Endothelial cell (in vitro differentiated cells): ENCODE data around the gene SMIM44. TPM values are rescaled to one million over a fixed set of nuclear protein-coding genes. Genes with fewer than 3 reads are reported as not detected.
A peak's percentile ranks its signal among the peaks of the same experiment; 100 is the strongest.

Experiments
- DNase-seq: peaks from one replicate; pipeline ENCODE4 v3.0.0; 2021; ENCODE audit warnings: low spot score
- H3K27ac Mint-ChIP-seq: one replicate; pipeline ENCODE4 v1.8.0; 2021; ENCODE audit warnings: mixed read lengths, inconsistent platforms; ENCODE audit not compliant: unreplicated experiment
- H3K27me3 Mint-ChIP-seq: one replicate; pipeline ENCODE4 v1.8.0; 2021; ENCODE audit warnings: mild to moderate bottlenecking, moderate library complexity, mixed read lengths, inconsistent platforms; ENCODE audit not compliant: unreplicated experiment
- H3K36me3 Mint-ChIP-seq: one replicate; pipeline ENCODE4 v1.8.0; 2021; ENCODE audit warnings: mild to moderate bottlenecking, low read depth, mixed read lengths, inconsistent platforms; ENCODE audit not compliant: unreplicated experiment
- H3K4me1 Mint-ChIP-seq: one replicate; pipeline ENCODE4 v1.8.0; 2021; ENCODE audit warnings: mild to moderate bottlenecking, mixed read lengths, inconsistent platforms; ENCODE audit not compliant: unreplicated experiment
- H3K4me3 Mint-ChIP-seq: one replicate; pipeline ENCODE4 v1.8.0; 2021; ENCODE audit warnings: mild to moderate bottlenecking, mixed read lengths, inconsistent platforms; ENCODE audit not compliant: unreplicated experiment
- H3K9me3 Mint-ChIP-seq: one replicate; pipeline ENCODE4 v1.8.0; 2021; ENCODE audit warnings: mixed read lengths, inconsistent platforms; ENCODE audit not compliant: unreplicated experiment
- total RNA-seq: library from RNA; stranded (reverse); fragmentation: NEBNext Ultra II Directional; extraction: Animal tissue kit (Norgen Biotek cat#: 25700); gene quantifications from one replicate; pipeline ENCODE4 v1.2.1, GENCODE V29; 2021; ENCODE audit not compliant: unreplicated experiment
- TF ChIP-seq, protein P1 (sequence below): fragments of 200-600 bp; sonication (generic); IDR thresholded peaks from one replicate; pipeline ENCODE4 v1.5.0; 2021; ENCODE audit warnings: antibody characterized with exemption; ENCODE audit not compliant: unreplicated experiment

SMIM44 gene
- total RNA-seq, 1 donor from 2014 or later: not detected

DNA sequence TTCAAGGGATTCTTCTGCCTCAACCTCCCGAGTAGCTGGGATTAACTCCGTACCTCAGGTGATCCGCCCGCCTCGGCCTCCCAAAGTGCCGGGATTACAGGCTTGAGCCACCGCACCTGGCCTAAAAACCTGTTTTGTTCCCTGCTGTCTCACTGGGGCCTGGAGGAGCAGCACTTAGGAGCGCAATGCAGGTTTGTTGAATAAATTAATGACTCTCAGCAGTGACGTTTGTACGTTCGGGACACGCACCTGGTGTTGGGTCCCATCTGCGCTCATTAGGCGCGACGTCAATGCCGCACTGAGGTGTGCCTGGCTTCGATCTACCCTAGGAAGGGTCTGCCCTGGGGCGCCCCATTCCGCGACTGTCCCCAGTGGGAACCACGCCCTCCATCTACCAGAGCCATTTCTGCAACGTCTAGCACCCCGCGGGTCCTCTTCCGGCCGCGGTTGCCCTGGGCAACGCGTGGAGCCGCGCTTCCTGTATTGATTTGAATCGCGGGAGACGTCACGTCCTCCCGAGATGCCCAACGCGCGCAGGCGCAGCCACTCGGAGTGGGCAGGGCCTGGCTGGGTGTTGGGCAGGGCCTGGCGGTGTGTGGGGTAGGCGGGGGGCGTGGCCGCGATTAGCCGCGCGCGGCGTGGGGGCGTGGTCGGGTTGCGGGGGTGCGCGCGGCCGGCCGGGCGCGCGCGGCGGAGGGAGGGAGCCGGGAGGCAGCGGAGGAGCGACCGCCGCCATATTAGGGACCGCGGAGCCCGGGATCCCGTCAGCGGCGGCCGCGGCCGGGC is 22.6 kb upstream of the SMIM44 start, which contains the start of gene FZR1:
Gene FZR1 (plus strand): TSS at position 714 of the 786 bp plus-strand sequence. CDS start 16,679 bp downstream, outside the sequence.
- Mint-ChIP-seq H3K4me1 (peaks cover 13% of the 10 kb centered on the region), H3K4me3 (peak within 1 kb of the TSS; percentile 96), H3K36me3 (peaks cover 15% of the 10 kb centered on the region), H3K27me3 (peaks cover 14% of the 10 kb centered on the region), H3K9me3 (no peaks in the 10 kb centered on the region), H3K27ac (peak within 1 kb of the TSS; percentile 98)
- DNase-seq: peak; percentile 99
- TF ChIP-seq, protein P1, sequence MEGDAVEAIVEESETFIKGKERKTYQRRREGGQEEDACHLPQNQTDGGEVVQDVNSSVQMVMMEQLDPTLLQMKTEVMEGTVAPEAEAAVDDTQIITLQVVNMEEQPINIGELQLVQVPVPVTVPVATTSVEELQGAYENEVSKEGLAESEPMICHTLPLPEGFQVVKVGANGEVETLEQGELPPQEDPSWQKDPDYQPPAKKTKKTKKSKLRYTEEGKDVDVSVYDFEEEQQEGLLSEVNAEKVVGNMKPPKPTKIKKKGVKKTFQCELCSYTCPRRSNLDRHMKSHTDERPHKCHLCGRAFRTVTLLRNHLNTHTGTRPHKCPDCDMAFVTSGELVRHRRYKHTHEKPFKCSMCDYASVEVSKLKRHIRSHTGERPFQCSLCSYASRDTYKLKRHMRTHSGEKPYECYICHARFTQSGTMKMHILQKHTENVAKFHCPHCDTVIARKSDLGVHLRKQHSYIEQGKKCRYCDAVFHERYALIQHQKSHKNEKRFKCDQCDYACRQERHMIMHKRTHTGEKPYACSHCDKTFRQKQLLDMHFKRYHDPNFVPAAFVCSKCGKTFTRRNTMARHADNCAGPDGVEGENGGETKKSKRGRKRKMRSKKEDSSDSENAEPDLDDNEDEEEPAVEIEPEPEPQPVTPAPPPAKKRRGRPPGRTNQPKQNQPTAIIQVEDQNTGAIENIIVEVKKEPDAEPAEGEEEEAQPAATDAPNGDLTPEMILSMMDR: no peak

DNA sequence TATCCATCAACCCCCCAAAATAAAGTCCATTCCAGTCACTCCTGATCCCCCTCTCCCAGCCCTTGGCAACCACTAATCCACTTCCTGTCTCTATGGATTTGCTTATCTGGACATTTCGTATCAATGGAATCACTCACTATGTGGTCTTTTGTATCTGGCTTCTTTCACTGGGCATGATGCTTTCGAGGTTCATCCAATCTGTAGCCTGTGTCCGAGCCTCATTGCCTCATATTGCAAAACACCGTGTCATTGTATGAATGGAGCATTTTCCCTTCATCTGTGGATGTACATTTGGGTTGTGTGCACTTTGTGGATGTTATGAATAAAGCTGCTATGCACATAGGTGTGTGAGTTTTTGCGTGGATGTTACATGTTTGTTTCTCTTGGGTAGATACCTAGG is 21.5 kb upstream of the SMIM44 start:
- H3K27me3 Mint-ChIP-seq: peaks cover 14% of the 10 kb centered on the region

DNA sequence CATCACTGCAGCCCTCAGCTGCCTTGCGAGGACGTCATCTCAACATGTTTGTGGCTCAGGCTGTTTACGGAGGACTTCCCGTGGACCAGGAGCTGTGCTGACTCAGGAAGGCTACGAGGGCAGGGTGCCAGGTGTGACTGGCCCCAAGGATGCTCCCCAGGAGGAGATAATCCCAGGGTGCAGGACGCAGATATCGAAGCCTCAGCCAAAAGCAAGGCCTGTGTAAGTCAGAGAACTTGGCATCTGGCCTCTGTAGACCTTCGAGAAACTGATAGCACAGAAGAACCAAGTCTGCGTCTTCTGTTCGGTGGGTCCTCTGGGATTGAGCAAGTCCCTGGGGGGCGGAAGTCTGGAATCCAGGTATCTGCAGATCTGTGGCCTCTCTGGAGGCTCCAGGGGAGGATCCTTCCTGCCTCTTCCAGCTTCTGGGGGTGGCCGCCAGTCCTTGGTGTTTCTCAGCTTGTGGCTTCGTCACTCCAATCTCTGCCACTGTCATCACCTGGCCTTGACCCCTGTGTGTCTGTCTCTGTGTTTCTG is 19.9 kb upstream of the SMIM44 start:
- DNase-seq: no peak
- H3K9me3 Mint-ChIP-seq: no peaks in the 10 kb centered on the region
- no peak overlapping the region for H3K27ac Mint-ChIP-seq
- TF ChIP-seq, protein P1: no peak
- H3K4me3 Mint-ChIP-seq: no peak overlapping the region
- peaks cover 12% of the 10 kb centered on the region for H3K27me3 Mint-ChIP-seq
- peaks cover under 1% of the 10 kb centered on the region for H3K36me3 Mint-ChIP-seq
- peaks cover 17% of the 10 kb centered on the region for H3K4me1 Mint-ChIP-seq

More for the DNA sequence above, 21.5 kb upstream of the SMIM44 start:
- TF ChIP-seq, protein P1: no peak
- peaks cover 8% of the 10 kb centered on the region for H3K36me3 Mint-ChIP-seq
- no peaks in the 10 kb centered on the region for H3K9me3 Mint-ChIP-seq
- peak overlapping the region; percentile 98 for H3K27ac Mint-ChIP-seq
- no peak for DNase-seq
- H3K4me1 Mint-ChIP-seq: peaks cover 14% of the 10 kb centered on the region
- H3K4me3 Mint-ChIP-seq: peak overlapping the region; percentile 66

DNA sequence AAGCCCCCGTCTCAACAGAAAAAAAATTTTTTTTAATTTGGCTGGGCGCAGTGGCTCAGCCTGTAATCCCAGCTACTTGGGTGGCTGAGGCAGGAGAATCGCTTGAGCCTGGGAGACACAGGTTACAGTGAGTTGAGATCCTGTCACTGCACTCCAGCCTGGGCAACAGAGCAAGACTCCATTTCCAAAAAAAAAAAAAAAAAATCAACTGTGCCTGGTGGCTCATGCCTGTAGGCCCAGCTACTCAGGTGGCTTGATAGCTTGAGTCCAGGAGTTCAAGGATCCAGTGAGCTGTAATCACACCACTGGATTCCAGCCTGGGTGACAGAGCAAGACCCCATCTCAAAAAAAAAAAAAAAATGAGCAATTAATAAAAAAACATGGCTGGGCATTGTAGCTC is 18.5 kb upstream of the SMIM44 start:
- Mint-ChIP-seq H3K9me3 (no peaks in the 10 kb centered on the region), H3K27ac (no peak overlapping the region), H3K4me3 (no peak overlapping the region), H3K27me3 (peaks cover 11% of the 10 kb centered on the region), H3K4me1 (peaks cover 11% of the 10 kb centered on the region), H3K36me3 (peaks cover 4% of the 10 kb centered on the region)
- TF ChIP-seq, protein P1: no peak
- no peak for DNase-seq
